ENCODE results near the gene NADK2. TPM values are rescaled to one million over a fixed set of nuclear protein-coding genes. Genes with fewer than 3 reads are reported as not detected.

Gene NADK2
- total RNA-seq, 1 donor from 2014 or later = 38.4 TPM

- H3K9me3 Mint-ChIP-seq = no peaks in the 10 kb centered on the region
- no peak overlapping the region for H3K27ac Mint-ChIP-seq
- no peaks in the 10 kb centered on the region for H3K27me3 Mint-ChIP-seq
- H3K4me1 Mint-ChIP-seq (ENCODE audit: unreplicated experiment) = peaks cover 13% of the 10 kb centered on the region
- H3K36me3 Mint-ChIP-seq = peaks cover 7% of the 10 kb centered on the region
- H3K4me3 Mint-ChIP-seq = no peak overlapping the region
- TF ChIP-seq CTCF (conservative IDR thresholded peaks at IDR 0.05) = no peak
- no peak for DNase-seq (ENCODE audit: extremely low spot score, unreplicated experiment)
These were observed 13.2 kb downstream of the NADK2 start for GRCh38 chr5:36228505-36228904.

- no peaks in the 10 kb centered on the region for H3K9me3 Mint-ChIP-seq
- TF ChIP-seq CTCF (conservative IDR thresholded peaks at IDR 0.05) = no peak
- peaks cover 7% of the 10 kb centered on the region for H3K36me3 Mint-ChIP-seq
- H3K27ac Mint-ChIP-seq = no peak overlapping the region
- peaks cover 13% of the 10 kb centered on the region for H3K4me1 Mint-ChIP-seq (ENCODE audit: unreplicated experiment)
- no peak for DNase-seq (ENCODE audit: extremely low spot score, unreplicated experiment)
- no peak overlapping the region for H3K4me3 Mint-ChIP-seq
- no peaks in the 10 kb centered on the region for H3K27me3 Mint-ChIP-seq
These were observed 14.7 kb downstream of the NADK2 start for GRCh38 chr5:36227046-36227445.

GRCh38 chr5:36222620-36223019, 19.1 kb downstream of the NADK2 start:
- Mint-ChIP-seq H3K36me3 (peaks cover 11% of the 10 kb centered on the region), H3K27me3 (no peaks in the 10 kb centered on the region), H3K4me1 (ENCODE audit: unreplicated experiment) (no peaks in the 10 kb centered on the region), H3K4me3 (no peak overlapping the region), H3K9me3 (no peaks in the 10 kb centered on the region), H3K27ac (no peak overlapping the region)
- TF ChIP-seq CTCF (conservative IDR thresholded peaks at IDR 0.05) = no peak
- no peak for DNase-seq (ENCODE audit: extremely low spot score, unreplicated experiment)

GRCh38 chr5:36217988-36218387, 23.7 kb downstream of the NADK2 start:
- no peak for DNase-seq (ENCODE audit: extremely low spot score, unreplicated experiment)
- TF ChIP-seq CTCF (conservative IDR thresholded peaks at IDR 0.05) = no peak
- Mint-ChIP-seq H3K36me3 (peaks cover 16% of the 10 kb centered on the region), H3K4me1 (ENCODE audit: unreplicated experiment) (no peaks in the 10 kb centered on the region), H3K27me3 (no peaks in the 10 kb centered on the region), H3K27ac (no peak overlapping the region), H3K4me3 (no peak overlapping the region), H3K9me3 (no peaks in the 10 kb centered on the region)

- DNase-seq (ENCODE audit: extremely low spot score, unreplicated experiment) = no peak
These were observed 24.2 kb downstream of the NADK2 start for GRCh38 chr5:36217567-36217966.

More at GRCh38 chr5:36217567-36217966, 24.2 kb downstream of the NADK2 start:
- Mint-ChIP-seq H3K27ac (no peak overlapping the region), H3K27me3 (no peaks in the 10 kb centered on the region), H3K4me1 (ENCODE audit: unreplicated experiment) (no peaks in the 10 kb centered on the region), H3K36me3 (peaks cover 20% of the 10 kb centered on the region), H3K4me3 (no peak overlapping the region), H3K9me3 (no peaks in the 10 kb centered on the region)
- TF ChIP-seq CTCF (conservative IDR thresholded peaks at IDR 0.05) = no peak

Measured in type B pancreatic cell (in vitro differentiated cells).